HuH-7 (cell line): Measurements from ENCODE around the gene ZNF622.

Experiments
- DNase-seq: peaks from one replicate; pipeline ENCODE4 v3.0.0; 2011; ENCODE audit warnings: low spot score

ZNF622 gene

GRCh38 chr5:16465544-16466432 lies at the start of gene ZNF622:
ZNF622 (minus strand) TSS chr5:16465800; CDS start chr5:16465665, 135 bp downstream.
- peak; percentile 77 for DNase-seq

GRCh38 chr5:16510098-16510497 lies 44.5 kb upstream of the ZNF622 start:
- no peak for DNase-seq

GRCh38 chr5:16508730-16509531 lies 43.3 kb upstream of the ZNF622 start:
- no peak for DNase-seq

- DNase-seq: no peak
Observed at GRCh38 chr5:16507716-16508115, 42.1 kb upstream of the ZNF622 start.

- DNase-seq: no peak
Observed at GRCh38 chr5:16505904-16506303, 40.3 kb upstream of the ZNF622 start.

GRCh38 chr5:16505140-16505891 lies 39.7 kb upstream of the ZNF622 start:
- no peak for DNase-seq

- DNase-seq: no peak
Observed at GRCh38 chr5:16504571-16504970, 39.0 kb upstream of the ZNF622 start.

- DNase-seq: no peak
Observed at GRCh38 chr5:16502866-16503265, 37.3 kb upstream of the ZNF622 start.

- DNase-seq: no peak
Observed at GRCh38 chr5:16500024-16500423, 34.4 kb upstream of the ZNF622 start.

- DNase-seq: no peak
Observed at GRCh38 chr5:16497546-16497945, 31.9 kb upstream of the ZNF622 start.

- no peak for DNase-seq
Observed at GRCh38 chr5:16493261-16493660, 27.7 kb upstream of the ZNF622 start.

GRCh38 chr5:16492398-16493140 lies 27.0 kb upstream of the ZNF622 start:
- no peak for DNase-seq

GRCh38 chr5:16490911-16491310 lies 25.3 kb upstream of the ZNF622 start:
- DNase-seq: no peak

GRCh38 chr5:16489322-16489791 lies 23.8 kb upstream of the ZNF622 start:
- DNase-seq: no peak

- DNase-seq: no peak
Observed at GRCh38 chr5:16487456-16487855, 21.9 kb upstream of the ZNF622 start.

- DNase-seq: no peak
Observed at GRCh38 chr5:16486711-16487111, 21.1 kb upstream of the ZNF622 start.

- DNase-seq: no peak
Observed at GRCh38 chr5:16485656-16486055, 20.1 kb upstream of the ZNF622 start.

- DNase-seq: no peak
Observed at GRCh38 chr5:16484081-16484480, 18.5 kb upstream of the ZNF622 start.

- no peak for DNase-seq
Observed at GRCh38 chr5:16483361-16483760, 17.8 kb upstream of the ZNF622 start.

- no peak for DNase-seq
Observed at GRCh38 chr5:16482891-16483290, 17.3 kb upstream of the ZNF622 start.

- DNase-seq: no peak
Observed at GRCh38 chr5:16480821-16481538, 15.4 kb upstream of the ZNF622 start.
